ENCODE results near the gene AJAP1.

The AJAP1 gene

DNA sequence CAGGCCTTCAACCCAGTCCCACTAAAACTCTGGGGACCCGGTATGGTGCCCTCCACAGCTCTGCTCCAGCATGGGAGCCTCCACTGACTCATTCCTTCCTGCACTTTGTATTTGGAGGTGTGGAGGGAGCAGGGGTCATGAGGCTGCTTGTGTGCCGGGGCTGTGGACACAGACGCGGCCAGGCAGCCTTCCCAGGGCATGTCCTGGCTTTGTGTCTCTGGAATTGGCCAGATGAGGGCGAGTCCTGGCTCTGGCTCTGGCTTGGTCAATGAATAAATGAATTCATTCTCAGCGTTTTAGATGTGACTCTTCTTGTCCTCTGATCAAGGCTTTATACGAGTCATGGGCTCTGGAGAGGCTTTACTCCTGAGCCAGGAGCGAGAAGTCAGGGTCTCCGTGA lies 19.1 kb downstream of the AJAP1 start:
- no peaks in the 10 kb centered on the region for H3K27me3 ChIP-seq (ENCODE audit: insufficient read depth, insufficient read length)
- H3K4me1 ChIP-seq (ENCODE audit: insufficient read depth, insufficient read length), result no peaks in the 10 kb centered on the region
- H3K4me3 ChIP-seq (ENCODE audit: insufficient read length, low read depth), result no peak overlapping the region
- peaks cover 20% of the 10 kb centered on the region for H3K36me3 ChIP-seq (ENCODE audit: insufficient read depth, insufficient read length, low read length)
- H3K9ac ChIP-seq (ENCODE audit: insufficient read length, low read depth), result no peak overlapping the region
- no peak for DNase-seq (ENCODE audit: low read depth, low spot score)
- peaks cover 11% of the 10 kb centered on the region; the same call in 1 of the 2 replicates for H3K9me3 ChIP-seq (ENCODE audit: insufficient read depth, low read length)
- TF ChIP-seq ZNF274 (IDR thresholded peaks at IDR 0.05; ENCODE audit: low read depth, low read length) (no peak), YY1 (IDR thresholded peaks at IDR 0.05; ENCODE audit: insufficient read depth, insufficient read length) (no peak), SUZ12 (IDR thresholded peaks at IDR 0.05; ENCODE audit: extremely low read depth, insufficient read depth, insufficient read length) (no peak)

DNA sequence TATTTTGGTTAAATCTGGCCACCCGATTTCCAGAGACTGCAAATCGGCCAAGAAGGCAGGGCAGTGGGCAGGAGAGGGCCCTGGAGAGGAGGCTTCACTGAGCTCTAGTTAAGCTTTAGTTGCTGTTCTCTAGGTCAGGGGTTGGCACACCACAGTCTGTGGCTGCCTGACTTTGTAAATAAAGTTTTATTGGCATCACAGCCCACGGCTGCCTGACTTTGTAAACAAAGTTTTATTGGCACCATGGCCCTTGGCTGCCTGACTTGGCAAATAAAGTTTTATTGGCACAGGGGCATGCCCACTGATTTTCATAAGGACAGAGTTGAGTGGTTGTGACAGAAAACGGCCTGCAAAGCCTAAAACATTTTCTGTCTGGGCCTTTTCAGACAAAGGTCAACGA lies 19.7 kb downstream of the AJAP1 start:
- peaks cover 20% of the 10 kb centered on the region for H3K36me3 ChIP-seq (ENCODE audit: insufficient read depth, insufficient read length, low read length)
- no peak for TF ChIP-seq SUZ12 (IDR thresholded peaks at IDR 0.05; ENCODE audit: extremely low read depth, insufficient read depth, insufficient read length)
- no peak for TF ChIP-seq ZNF274 (IDR thresholded peaks at IDR 0.05; ENCODE audit: low read depth, low read length)
- TF ChIP-seq YY1 (IDR thresholded peaks at IDR 0.05; ENCODE audit: insufficient read depth, insufficient read length), result no peak
- no peak overlapping the region for H3K9ac ChIP-seq (ENCODE audit: insufficient read length, low read depth)

DNA sequence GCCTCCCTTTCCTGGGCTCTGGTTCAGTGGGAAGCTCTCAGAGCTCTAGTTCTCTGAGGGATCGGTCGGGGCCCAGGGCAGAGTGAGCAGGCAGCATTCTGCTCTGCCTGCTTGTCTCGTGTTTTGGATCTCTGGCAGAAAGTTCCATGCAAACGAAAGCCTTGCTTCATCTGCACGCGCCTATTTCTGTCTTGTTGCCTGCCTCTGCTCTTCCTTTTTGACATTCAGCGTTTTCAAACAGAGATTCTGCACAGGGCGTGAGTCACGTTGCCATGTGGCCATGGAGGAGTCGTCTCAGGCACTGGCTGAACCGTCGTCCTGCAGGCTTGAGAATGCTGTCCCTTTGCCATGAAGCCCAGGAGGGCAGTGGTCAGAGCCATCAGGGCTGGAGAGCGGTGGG lies 20.3 kb downstream of the AJAP1 start:
- Histone ChIP-seq H3K9ac (ENCODE audit: insufficient read length, low read depth) (no peak overlapping the region), H3K36me3 (ENCODE audit: insufficient read depth, insufficient read length, low read length) (peaks cover 20% of the 10 kb centered on the region), H3K4me1 (ENCODE audit: insufficient read depth, insufficient read length) (no peaks in the 10 kb centered on the region), H3K27me3 (ENCODE audit: insufficient read depth, insufficient read length) (no peaks in the 10 kb centered on the region), H3K9me3 (ENCODE audit: insufficient read depth, low read length) (peaks cover 16% of the 10 kb centered on the region; the same call in 1 of the 2 replicates), H3K4me3 (ENCODE audit: insufficient read length, low read depth) (no peak overlapping the region)
- no peak for DNase-seq (ENCODE audit: low read depth, low spot score)
- TF ChIP-seq YY1 (IDR thresholded peaks at IDR 0.05; ENCODE audit: insufficient read depth, insufficient read length), result no peak
- no peak for TF ChIP-seq SUZ12 (IDR thresholded peaks at IDR 0.05; ENCODE audit: extremely low read depth, insufficient read depth, insufficient read length)
- TF ChIP-seq ZNF274 (IDR thresholded peaks at IDR 0.05; ENCODE audit: low read depth, low read length), result no peak

More for the DNA sequence above, 19.7 kb downstream of the AJAP1 start:
- no peak for DNase-seq (ENCODE audit: low read depth, low spot score)
- Histone ChIP-seq H3K4me1 (ENCODE audit: insufficient read depth, insufficient read length) (no peaks in the 10 kb centered on the region), H3K4me3 (ENCODE audit: insufficient read length, low read depth) (no peak overlapping the region), H3K9me3 (ENCODE audit: insufficient read depth, low read length) (peaks cover 16% of the 10 kb centered on the region; the same call in 1 of the 2 replicates), H3K27me3 (ENCODE audit: insufficient read depth, insufficient read length) (no peaks in the 10 kb centered on the region)

DNA sequence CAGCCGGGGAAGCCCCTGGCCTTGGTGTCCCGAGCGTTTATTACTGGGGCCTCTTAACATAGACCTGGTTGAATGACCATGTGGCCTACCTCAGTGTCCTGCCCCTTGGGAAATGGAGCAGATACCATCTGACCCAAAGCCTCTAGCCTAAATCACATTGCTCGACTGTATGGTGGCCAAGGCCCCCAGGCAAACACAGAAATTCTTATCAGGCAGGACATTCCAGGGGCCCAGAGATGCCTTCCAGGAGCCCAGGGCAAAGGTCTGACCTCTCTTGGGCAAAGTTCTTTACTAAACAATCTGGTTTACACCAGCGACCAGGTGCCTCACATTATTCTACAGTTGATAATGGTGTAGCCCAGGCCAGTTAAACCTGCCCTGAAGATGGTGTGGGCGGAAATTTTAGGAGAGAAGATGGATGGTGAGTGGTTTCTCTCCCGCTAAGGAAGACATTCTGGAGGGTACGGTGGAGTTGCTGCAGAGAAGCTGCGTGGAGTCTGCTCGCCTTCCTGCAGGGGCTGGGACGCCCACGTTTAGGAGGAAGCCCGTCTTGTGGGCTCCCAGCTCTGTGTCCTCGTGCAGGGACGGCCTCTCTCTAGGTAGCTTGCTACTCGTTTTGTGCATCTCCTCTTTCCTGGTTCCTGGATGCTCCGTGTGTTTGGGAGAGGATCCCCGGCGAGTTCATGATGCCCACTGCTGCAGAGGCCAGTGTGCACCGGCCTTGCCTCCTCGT lies 21.2 kb downstream of the AJAP1 start:
- peaks cover 16% of the 10 kb centered on the region; the same call in 1 of the 2 replicates for H3K9me3 ChIP-seq (ENCODE audit: insufficient read depth, low read length)
- DNase-seq (ENCODE audit: low read depth, low spot score), result no peak
- no peak overlapping the region for H3K9ac ChIP-seq (ENCODE audit: insufficient read length, low read depth)
- H3K4me3 ChIP-seq (ENCODE audit: insufficient read length, low read depth), result no peak overlapping the region
- H3K4me1 ChIP-seq (ENCODE audit: insufficient read depth, insufficient read length), result no peaks in the 10 kb centered on the region
- H3K27me3 ChIP-seq (ENCODE audit: insufficient read depth, insufficient read length), result no peaks in the 10 kb centered on the region
- TF ChIP-seq SUZ12 (IDR thresholded peaks at IDR 0.05; ENCODE audit: extremely low read depth, insufficient read depth, insufficient read length) (no peak), YY1 (IDR thresholded peaks at IDR 0.05; ENCODE audit: insufficient read depth, insufficient read length) (no peak), ZNF274 (IDR thresholded peaks at IDR 0.05; ENCODE audit: low read depth, low read length) (no peak)
- H3K36me3 ChIP-seq (ENCODE audit: insufficient read depth, insufficient read length, low read length), result peaks cover 20% of the 10 kb centered on the region

DNA sequence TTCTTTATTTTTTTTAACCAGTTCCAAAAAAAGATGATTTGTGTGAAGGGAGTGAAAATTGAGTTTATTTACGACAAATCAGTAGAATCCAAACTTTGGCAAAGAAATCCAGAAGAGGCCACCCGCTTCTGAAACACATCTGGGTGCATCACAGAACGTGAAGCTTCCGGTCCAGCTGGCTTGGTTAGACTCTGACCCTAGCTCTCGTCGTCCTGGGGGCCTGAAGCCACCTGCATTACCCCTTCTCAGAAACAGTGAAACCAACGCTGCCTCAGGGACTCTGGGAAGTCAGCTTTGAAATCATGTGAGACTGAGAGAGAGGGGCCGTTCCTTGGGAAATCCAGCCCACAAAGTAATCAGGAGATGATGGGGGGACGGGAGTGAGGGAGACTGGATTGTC lies 21.8 kb downstream of the AJAP1 start:
- peaks cover 20% of the 10 kb centered on the region for H3K36me3 ChIP-seq (ENCODE audit: insufficient read depth, insufficient read length, low read length)
- H3K27me3 ChIP-seq (ENCODE audit: insufficient read depth, insufficient read length), result no peaks in the 10 kb centered on the region
- no peak overlapping the region for H3K9ac ChIP-seq (ENCODE audit: insufficient read length, low read depth)
- TF ChIP-seq SUZ12 (IDR thresholded peaks at IDR 0.05; ENCODE audit: extremely low read depth, insufficient read depth, insufficient read length) (no peak), ZNF274 (IDR thresholded peaks at IDR 0.05; ENCODE audit: low read depth, low read length) (no peak), YY1 (IDR thresholded peaks at IDR 0.05; ENCODE audit: insufficient read depth, insufficient read length) (no peak)
- DNase-seq (ENCODE audit: low read depth, low spot score), result no peak
- H3K4me1 ChIP-seq (ENCODE audit: insufficient read depth, insufficient read length), result no peaks in the 10 kb centered on the region
- H3K9me3 ChIP-seq (ENCODE audit: insufficient read depth, low read length), result peaks cover 16% of the 10 kb centered on the region; the same call in 1 of the 2 replicates
- no peak overlapping the region for H3K4me3 ChIP-seq (ENCODE audit: insufficient read length, low read depth)

DNA sequence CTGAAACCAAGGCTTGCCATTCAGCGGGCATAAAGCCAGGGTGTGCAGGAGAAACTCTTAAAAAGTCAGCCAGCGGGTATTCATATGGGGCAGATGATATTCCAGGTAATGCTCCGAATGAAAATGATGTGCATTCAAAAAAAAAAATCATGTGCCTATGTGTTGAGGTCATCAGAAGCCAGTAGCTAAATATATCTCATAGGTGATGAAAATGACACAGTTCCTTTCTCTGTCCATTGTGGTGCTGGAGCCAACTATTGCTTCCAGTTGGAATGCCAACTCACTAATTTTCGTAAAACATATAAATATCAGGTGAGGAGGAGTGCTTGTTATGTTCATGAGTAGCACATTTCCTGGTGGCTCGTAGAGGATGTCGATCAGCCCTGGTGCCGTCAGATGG lies 23.2 kb downstream of the AJAP1 start:
- DNase-seq (ENCODE audit: low read depth, low spot score), result no peak
- TF ChIP-seq YY1 (IDR thresholded peaks at IDR 0.05; ENCODE audit: insufficient read depth, insufficient read length), result no peak
- TF ChIP-seq ZNF274 (IDR thresholded peaks at IDR 0.05; ENCODE audit: low read depth, low read length), result no peak
- TF ChIP-seq SUZ12 (IDR thresholded peaks at IDR 0.05; ENCODE audit: extremely low read depth, insufficient read depth, insufficient read length), result no peak
- Histone ChIP-seq H3K4me1 (ENCODE audit: insufficient read depth, insufficient read length) (no peaks in the 10 kb centered on the region), H3K27me3 (ENCODE audit: insufficient read depth, insufficient read length) (no peaks in the 10 kb centered on the region), H3K9ac (ENCODE audit: insufficient read length, low read depth) (no peak overlapping the region), H3K36me3 (ENCODE audit: insufficient read depth, insufficient read length, low read length) (peaks cover 14% of the 10 kb centered on the region), H3K4me3 (ENCODE audit: insufficient read length, low read depth) (no peak overlapping the region), H3K9me3 (ENCODE audit: insufficient read depth, low read length) (peaks cover 16% of the 10 kb centered on the region; the same call in 1 of the 2 replicates)

DNA sequence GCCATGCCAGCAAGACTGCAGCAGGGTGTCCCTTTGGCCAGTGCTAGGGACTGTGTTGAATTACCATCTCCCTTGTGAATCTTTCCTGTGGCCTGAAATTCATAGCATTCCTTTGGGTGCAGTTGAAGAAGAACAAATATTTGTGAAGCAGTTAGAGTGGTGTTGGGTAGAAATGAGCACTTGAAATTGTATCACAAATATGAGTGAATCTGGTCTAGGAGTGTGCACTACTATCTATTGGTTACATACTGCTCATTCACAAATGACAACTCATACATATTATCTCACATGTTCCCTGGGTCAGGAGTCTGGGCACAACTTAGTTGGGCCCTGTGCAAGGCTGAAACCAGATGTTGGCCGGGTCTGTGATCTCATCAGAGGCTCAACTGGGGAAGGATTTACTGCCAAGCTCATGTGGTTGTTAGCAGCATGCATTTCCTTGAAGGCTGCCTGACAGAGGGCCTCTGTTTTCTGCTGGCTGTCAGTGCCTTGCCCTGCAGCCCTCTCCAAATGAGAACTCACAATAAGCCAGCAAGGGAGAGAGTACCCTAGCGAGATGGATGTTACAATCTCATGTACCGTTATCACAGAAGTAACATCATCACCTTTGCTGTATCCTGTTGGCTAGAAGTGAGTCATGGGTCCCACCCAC lies 23.8 kb downstream of the AJAP1 start:
- peaks cover 16% of the 10 kb centered on the region; the same call in 1 of the 2 replicates for H3K9me3 ChIP-seq (ENCODE audit: insufficient read depth, low read length)
- TF ChIP-seq YY1 (IDR thresholded peaks at IDR 0.05; ENCODE audit: insufficient read depth, insufficient read length) (no peak), SUZ12 (IDR thresholded peaks at IDR 0.05; ENCODE audit: extremely low read depth, insufficient read depth, insufficient read length) (no peak), ZNF274 (IDR thresholded peaks at IDR 0.05; ENCODE audit: low read depth, low read length) (no peak)
- DNase-seq (ENCODE audit: low read depth, low spot score), result no peak

More for the DNA sequence above, 23.8 kb downstream of the AJAP1 start:
- Histone ChIP-seq H3K4me1 (ENCODE audit: insufficient read depth, insufficient read length) (no peaks in the 10 kb centered on the region), H3K27me3 (ENCODE audit: insufficient read depth, insufficient read length) (no peaks in the 10 kb centered on the region), H3K9ac (ENCODE audit: insufficient read length, low read depth) (no peak overlapping the region), H3K36me3 (ENCODE audit: insufficient read depth, insufficient read length, low read length) (peaks cover 10% of the 10 kb centered on the region), H3K4me3 (ENCODE audit: insufficient read length, low read depth) (no peak overlapping the region)

Data from NT2/D1 (cell line).